Central memory CD4-positive, alpha-beta T cell (primary cell): Measurements from ENCODE around the gene TMEM43.

Experiments
- DNase-seq: peaks from one replicate; pipeline ENCODE4 v3.0.0; 2022

The TMEM43 gene

DNA sequence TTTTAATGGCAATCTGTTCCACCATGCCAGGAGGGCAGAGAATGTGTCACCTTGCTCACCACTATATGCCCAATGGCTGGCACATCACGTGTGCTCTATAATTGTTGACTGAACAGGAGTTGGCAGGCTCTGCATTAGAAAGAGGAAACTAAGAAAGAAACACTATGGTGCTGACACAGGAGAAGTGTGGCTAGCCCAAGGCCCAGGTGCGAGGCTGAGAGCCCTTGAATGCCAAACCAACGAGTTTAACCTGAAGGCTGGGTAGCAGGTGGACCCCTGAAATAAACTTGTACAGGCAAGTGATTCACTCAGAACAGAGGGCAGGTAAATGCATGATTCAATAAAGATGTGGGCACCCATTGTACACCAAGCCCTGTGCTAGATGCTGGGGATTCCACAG is 2.6 kb upstream of the TMEM43 start:
- DNase-seq: no peak

DNA sequence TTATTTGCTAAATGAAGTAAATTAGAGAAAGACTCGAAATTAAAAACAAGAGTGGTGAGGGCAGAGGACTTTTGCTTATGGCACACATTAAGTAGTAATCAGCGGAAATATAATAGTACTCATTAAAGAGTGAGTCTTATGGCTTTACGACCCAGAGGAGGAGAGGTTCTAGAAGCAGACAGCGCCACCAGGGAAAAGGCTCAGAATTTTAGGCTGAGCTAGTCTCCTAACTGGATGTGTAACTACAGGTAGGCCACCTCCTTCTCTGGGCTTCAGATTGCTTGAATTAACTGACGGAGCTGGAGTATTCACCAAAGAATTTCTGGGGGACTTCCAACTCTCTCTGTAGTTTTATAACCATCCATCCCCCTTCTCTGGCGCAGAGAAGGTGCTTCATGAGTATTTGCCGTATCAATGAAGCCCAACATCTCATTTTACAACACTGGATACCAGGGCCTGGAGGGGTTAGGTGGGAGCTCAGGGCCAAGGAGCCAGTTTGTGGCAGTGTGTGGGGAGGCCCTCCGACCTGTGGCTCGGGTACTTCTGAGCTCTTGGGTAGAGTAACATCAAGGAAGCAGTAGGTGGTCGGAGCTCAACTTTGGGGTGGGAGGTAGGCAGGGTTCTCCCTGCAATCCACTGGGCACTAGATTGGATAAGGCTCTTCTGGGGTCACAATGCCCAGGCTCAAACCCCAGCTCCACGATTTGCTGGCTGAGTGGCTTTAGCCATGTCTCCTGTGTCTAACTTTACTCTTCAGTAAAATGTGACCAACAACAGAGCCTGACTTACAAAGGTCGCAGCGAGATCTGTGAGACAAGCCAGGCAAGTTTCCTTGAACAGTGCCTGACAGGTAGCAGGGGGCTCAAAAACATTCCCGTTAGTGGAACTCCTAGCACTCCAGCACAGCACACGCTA is 1.3 kb upstream of the TMEM43 start:
- no peak for DNase-seq

DNA sequence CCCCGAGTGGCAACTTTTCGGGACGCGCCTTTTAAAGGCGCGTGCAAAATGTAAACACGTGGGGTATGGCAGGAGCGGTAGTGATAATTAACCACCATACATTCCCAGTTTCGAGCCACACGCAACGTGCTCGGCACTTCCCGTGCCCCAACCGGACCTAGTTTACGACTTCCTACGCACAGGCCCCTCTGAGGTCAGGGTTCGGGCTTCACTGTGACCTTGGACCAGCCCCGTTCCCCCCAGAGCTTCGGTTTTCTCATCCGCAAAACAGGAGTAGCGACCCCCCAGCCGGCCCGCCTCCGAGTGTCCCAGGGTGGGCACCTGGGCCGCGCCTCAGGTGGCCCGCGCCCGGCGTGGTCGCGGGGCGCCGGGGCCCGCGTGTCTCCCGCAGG is 633 bp upstream of the TMEM43 start:
- DNase-seq: peak; percentile 57

DNA sequence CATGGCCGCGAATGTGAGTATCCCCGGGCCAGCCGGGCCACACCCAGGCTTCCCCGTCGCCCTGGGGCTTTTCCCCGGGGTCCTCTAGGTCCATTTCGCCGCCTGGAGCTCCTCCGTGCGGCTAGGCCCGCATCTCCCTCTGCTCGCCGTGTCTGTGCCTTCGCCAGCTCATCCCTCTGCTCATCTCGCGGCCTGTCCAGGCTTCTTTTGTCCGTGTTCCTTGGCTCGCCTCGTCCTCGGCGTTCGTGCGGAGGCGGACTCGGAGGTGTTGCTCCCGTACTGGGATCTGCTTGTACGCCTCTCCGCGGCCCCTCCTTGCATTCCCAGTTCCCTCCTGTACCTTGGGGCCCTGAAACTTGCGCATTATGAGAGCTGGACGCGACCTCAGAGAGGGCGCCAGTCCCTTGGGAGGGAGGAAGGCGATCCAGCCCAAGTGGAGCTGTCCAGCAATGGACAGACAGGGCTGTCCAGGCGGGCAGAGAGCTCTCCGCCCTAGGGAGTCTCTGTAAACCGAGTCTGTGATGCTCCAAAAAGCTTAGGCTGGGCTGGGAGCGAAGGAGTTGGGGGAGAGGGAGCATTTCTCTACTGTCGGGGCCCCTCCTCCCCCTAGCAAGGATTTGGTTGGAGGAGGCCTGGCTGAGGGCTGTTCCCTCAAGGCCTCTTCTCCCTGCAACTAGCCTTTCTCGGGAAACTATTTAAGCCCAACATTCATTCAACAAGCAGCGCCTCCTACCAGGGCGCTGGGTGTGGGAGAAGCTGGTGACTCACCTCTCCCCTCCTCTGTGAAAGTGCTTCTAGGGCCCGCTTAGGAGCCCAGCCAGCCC is 553 bp downstream of the TMEM43 start:
- DNase-seq: peak; percentile 30

DNA sequence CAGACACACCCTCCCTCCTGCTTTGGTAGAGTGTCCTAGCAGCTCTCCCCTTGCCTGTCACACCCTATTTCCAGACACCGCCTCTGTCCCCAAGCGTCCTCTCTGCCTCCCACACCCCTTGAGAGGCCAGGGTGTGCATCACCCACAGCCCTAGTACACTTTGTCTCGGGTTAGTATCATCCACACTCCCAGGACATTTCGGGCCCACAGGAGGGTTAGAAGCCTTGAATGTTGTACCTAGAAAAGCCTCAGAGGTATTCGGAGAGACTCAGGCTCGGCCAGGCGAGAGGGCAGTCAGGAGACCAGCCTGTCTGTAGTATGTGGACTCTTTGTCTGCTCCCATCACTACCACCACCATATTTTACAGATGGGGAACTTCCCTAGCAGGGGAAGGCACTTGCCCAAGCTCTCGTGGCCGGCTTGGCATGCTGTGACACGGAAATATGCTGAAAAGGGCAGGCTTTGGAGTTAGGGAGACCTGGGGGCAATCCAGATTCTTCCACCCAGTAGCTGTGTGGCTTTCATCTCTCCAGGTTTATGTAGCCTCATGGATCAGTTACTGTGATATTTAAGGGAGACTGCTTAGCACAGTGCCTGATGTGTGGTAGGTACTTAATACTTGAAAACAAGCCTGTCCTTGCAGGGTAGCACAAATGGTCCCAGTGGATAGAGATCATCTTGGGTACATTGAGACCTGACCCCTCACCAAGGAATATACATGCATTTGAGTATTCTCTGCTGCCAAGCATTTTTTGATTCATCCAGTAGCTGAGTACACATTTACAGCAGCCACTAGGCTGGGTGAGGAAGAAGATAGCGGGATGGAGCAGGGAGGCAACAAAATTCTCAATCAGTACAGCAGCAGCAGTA is 1.4 kb downstream of the TMEM43 start:
- no peak for DNase-seq

DNA sequence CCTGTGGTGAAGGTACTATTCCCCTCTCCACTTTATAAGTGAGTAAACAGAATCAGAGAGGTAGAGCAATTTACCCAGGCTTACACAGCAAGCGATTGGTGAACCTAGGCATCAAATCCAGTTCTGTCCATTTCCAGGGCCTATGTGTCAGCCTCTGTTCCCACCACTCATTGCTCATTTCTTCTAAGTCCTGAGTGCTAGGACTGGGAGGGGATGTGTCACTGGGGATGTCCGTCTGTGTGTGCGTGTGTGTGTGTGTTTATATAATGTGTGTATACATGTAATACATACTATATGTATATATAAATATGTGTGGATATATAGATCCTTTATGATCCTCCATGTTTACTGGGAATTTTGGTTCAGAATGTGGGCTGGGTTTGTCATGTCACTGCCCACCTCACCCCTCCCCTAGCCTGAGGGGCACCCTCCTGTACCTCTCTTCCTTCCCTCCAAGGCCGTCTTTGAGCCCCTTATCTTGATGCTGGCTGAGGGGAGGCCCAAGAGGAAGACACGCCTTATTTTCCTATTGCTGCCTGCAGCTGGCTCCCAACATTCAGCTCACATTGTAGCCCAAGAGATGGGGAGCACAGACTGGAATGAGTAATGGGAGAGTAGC is 2.1 kb downstream of the TMEM43 start:
- DNase-seq: no peak

DNA sequence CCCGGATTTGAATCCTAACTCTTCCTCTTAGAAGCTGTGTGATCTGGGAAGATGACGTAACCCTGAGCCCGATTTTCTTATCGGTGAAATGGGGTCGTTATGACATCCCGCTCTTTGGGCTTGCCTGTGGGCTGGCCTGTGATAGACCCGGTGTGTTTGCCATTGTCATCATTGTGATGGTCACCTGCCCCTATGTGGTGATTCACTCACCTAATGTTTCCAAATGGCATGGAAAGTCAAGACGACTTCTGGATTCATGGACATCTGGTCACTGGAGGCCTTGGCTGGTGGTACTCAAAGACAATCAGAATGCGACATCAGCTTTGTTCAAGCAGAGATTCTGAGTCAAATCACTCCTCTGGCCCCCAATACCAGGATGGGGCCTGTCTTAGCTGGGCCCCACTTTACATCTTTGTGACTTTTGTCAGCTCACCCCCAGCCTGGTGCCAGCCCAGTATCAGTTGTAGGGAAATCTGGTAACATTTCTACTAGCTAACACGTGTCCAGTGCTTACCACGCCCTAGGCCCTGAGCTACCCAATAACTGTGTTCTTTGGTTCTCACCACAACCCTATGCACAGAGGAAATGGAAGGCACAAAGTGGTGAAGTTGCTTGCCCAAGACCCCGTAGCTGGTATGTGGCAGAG is 2.8 kb downstream of the TMEM43 start:
- no peak for DNase-seq

DNA sequence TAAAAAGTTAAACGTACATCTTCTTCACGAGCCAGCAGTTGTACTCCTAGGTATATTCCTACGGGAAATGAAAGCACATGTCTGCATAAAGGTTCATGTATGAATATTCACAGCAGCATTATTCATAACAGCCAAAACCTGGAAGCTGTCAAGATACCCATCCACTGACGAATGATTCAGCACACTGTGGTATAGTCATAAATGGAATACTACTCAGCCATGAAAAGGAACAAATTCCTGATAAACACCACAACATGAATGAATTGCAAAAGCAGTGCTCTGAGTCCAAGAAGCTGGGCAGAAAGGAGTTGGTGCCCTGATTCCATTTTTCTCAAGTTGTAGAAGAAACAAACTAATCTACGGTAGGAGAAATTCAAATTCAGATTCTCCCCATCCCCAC is 3.9 kb downstream of the TMEM43 start:
- DNase-seq: no peak

DNA sequence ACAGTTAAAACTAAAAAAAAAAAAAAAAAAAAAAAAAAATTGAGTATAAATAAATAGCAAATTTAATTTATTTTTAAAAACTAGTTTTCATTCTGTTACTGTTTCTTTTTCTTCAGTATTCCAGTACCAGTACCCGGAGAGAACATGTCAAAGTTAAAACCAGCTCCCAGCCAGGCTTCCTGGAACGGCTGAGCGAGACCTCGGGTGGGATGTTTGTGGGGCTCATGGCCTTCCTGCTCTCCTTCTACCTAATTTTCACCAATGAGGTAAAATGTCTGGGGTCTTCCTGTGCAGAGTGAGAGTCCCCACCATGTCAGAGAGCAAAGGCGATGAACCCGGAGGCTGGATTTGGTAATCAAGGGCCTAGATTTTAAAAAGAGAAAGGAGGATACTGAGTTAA is 4.4 kb downstream of the TMEM43 start:
- DNase-seq: no peak

DNA sequence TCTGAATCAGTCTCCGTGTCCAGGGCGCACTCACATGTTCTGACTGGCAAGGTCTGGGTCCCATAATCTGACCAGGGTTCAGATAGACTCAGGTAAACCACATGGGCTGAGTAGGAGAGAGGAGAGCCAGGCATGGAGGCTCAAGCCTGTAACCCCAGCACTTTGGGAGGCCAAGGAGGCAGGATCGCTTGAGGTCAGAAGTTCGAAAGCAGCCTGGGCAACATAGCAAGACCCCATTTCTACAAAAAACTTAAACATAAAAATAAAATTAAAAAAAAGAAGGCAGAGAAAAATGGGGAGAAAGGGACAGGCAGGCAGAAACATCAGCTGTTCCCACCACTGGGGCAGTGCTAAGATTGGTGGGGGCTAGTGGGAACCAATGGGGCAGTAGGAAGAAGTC is 5.4 kb downstream of the TMEM43 start:
- no peak for DNase-seq

DNA sequence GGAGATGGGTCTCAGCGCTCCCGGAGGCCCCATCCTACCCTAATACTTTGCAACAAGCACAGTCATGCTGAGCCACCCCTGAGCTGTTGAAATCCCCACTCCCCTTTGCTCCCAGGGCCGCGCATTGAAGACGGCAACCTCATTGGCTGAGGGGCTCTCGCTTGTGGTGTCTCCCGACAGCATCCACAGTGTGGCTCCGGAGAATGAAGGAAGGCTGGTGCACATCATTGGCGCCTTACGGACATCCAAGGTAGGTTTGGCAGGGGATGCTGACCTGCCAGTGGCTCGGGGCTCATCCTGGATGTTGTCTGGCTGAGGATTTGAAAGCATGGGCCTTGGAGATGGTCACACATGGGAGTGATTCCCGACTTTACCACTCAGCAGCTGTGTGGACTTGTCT is 5.9 kb downstream of the TMEM43 start:
- no peak for DNase-seq

DNA sequence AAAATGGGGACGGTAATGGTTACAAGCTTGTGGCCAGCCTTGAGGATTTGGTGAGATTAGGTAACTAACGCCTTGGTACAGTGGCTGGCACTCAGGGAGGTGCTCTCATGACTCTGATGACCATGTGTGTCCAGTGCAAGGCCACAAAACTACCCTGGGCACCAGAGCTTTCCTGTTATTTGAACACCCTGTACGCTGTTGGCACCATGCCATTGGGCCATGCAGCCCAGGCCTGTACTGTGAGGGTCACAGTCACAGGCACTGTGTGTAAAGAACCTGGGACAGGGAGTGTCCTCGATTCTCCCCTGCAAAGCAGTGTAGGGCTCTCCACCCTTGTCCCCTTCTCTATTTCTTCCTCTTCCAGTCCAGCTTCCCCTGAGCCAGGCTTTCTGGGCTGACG is 6.3 kb downstream of the TMEM43 start:
- DNase-seq: no peak

DNA sequence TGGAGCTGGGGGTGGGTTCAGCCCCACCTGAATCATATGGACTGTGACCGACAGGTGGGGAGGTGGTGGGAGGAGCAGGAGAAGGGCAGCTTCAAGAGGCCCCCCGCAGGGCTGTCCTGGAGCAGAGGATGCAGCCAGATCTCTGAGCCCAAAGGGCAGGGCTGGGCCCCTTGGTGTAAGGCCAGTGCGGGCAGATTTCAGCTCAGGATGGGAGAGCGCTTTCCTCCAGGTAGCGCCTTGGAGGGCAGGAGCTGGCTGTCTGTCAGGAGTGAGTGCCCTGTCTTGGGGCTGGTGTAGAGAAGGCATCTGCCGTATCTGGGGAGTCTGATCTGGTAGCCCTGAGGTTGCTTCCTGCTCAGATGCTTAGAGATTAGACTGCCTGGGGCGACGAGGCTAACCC is 7.3 kb downstream of the TMEM43 start:
- no peak for DNase-seq

DNA sequence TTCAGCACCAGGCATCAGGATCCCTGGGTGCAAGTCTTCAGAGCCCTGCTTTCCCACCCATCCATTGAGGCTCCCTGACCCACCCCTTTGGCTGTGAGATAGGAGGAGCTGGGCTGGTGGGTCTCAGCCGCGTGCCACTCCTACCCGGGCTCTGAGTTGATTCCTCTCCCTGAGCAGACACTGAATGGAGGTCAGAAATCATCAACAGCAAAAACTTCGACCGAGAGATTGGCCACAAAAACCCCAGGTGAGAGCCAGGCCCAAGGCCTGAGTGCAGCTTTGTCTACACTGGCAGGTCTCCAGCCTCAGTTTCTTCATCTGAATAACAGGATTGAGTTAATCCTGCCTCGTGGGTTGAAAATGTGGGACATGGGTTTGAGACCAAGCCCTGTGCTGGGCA is 7.8 kb downstream of the TMEM43 start:
- DNase-seq: no peak

DNA sequence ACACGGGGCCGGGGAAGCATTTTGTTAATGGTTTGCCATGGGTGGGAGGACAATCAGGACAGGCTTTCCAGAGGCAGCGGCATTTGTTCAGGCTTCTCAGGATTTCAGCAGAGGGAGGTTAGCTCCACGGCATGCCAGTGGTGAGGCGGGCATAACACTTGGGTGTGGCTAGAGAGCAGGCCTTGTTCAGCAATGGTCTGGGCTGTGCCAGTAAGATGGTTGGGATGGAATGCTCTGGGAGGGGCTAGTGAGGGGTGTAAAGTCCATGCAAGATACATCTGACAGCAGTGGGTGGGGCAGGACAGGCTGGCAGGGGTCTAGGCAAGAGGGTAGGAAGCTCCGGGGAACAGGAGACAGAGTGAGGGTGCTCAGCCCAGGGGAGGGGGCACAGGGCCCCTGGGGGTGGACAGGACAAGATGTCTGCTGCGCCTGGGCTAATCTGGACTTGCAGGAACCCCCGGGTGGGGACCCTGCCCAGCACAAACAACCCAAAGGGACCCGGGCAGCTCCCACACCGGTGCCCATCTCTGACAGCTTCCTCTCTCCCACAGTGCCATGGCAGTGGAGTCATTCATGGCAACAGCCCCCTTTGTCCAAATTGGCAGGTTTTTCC is 8.4 kb downstream of the TMEM43 start:
- DNase-seq: no peak

DNA sequence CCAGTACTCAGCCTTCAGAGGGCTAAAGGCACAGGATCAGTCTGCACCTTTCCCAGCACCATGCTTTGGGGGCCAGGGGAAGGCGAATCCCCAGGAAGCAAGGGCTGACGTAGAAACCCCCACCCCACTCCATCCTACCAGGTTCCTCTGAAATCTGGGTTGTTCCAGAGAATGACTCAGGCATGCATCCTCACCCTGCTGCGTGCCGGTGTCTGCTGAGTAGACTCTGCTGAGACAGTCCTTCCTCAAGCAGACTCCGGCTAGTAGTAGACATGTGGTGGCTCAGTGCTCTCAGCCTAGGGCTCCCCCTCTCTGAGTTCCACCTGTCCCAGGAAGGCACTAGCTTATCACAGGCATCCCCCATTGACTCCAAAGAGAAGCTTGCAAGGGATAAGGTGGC is 9.0 kb downstream of the TMEM43 start:
- DNase-seq: no peak

DNA sequence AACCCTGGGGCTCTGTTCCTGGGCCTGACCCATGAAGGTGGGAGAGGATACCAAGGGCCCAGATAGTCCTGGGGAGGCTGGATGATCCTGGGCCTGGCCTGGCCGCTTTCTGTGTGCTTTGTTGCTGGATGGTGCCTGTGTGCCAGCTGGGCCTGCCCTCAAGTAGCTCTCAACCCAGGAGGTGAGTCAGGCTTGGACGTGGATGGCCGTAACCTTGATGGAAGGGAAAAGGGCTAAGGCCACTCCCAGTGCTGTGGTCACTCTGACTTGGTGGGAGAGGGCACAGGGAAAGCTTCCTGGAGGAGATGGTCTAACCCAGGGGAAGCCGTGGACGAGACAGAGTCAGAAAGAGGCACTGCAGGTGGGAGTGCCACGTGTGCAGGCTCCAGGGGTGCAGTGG is 9.4 kb downstream of the TMEM43 start:
- DNase-seq: no peak

DNA sequence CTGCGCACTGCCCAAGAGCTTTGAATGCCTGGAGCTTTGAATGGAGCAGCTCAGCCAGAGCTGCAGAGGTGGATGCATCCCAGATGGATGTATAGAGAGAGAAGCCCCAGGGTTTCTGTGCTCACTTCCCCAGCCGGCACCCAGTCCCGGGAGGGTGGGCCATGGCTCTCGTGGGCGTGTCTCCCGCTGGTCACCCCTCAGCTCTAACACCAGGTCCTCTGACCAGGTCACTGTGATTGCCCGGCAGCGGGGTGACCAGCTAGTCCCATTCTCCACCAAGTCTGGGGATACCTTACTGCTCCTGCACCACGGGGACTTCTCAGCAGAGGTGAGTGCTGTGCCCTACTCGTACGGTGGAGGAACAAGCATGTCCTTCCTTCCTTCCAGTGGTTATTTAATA is 10.7 kb downstream of the TMEM43 start:
- DNase-seq: no peak

DNA sequence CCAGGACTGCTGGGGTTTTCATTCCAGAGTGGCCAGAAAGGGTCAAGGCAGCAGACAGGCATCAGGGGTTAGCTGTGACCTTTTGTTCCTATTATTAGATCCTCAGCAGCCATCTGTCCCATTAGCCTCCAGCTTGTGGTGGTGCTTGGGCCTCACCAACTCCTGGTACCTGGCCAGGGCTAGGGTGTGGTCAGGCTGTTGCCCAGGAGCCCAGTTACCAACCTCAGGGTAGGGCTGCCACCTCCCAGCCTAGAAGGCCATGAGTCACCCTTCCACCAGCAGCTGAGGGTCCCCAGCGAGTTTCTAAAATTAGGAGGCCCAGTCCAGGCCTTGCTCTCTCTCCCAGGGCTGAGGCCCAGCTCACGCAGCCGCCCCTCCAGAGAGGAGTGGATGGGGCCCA is 12.2 kb downstream of the TMEM43 start:
- DNase-seq: no peak

DNA sequence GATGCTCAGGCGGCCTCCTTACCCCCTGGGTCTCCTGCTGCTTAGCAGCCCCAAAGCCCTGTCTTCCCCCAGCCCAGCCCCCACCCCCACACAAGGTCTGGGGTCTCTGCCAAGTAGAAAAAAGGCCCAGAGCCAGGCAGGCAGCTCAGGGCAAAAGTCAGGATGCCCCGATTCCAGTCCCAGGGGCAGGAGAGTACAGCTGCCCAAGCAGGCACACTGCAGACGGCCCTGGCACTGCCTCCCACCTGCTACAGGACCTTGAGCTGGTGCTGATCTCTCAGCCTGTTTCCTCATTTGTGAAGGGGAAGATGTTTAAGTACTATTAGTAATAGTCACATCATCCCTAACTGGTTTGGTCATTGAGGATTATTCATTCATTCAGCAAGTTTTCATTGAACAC is 12.6 kb downstream of the TMEM43 start:
- no peak for DNase-seq

DNA sequence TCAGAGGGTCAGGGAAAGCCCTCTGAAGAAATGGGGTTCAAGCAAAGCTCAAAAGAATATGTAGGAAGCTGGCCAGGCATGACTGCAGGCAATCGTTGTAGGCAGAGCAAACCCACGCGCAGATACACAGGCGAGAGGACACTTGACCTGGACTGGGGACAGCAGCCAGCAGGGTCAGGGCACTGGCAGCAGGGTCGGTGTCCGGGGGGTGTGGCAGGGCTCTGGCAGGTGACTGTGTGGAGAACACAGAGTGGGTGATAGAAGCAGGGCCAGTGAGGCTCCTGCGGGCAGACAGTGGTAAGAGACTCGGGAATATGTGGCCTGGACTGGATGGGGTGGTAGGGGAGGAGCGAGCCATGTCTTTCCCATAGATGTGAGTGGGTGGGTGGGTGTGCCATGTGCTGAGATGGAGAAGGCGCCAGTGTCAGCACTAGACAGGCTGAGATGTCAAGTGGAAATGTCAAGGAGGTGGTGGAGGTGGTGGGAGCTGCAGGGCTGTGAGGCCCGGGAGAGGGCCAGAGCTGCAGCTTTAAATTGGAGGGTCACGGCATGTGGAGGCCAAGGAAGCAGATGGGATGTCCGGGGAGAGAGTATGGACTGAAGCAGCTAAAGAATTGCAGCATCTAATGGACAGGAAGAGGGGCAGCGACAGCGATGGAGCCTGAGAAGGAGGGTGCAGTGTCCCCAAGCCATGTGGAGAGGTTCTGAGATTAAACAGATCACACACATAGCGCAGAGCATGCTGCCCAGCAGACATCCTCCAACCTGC is 13.4 kb downstream of the TMEM43 start:
- no peak for DNase-seq
